ENCODE results near the gene MTHFD1.
"Not testable (repeated sequence)": the region's sequence is repeated elsewhere in the genome, so short reads cannot be mapped to it uniquely, and the experiment has no call there.

MTHFD1 gene

GRCh38 chr14:64387782-64388532 is at the start of gene MTHFD1:
Gene MTHFD1, plus strand, starts transcription at chr14:64388353. Its CDS starts 75 bp downstream, at chr14:64388428.
- peak; percentile 95 for DNase-seq (ENCODE audit: low spot score)

DNA sequence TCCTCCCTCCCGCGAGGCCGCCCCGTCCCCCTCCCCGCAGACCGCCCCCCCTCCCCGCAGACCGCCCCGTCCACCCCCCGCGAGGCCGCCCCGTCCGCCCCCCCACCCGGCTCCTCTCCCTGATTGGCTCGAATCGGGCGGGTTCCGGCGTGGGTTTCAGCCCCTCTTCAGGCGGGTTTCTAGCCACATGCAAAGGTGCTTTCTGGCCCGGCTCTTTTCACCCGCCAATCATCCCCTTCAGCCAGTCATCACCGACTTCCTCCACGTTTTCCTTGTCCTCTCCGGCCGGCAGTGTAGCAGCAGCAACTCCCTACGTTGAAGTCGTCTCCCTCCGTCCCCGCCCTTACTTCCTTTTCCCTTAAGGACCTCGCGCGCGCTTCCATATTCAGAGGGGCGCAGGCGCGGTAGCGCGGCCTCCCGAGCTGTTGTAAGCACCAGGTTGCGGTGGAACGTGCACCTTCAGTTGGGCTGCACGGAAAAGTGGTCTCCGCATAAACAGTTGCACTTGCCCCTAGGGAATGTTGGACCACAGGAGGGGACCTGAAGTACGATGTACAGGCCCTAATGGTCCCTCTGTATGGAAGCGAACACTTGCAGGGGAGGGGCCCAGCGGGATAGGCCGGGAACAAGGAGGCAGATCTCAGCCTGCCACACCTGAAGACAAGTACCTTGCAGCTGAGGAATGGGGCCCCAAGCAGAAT is 49.4 kb upstream of the MTHFD1 start:
- peak; percentile 19 for DNase-seq (ENCODE audit: low spot score)

DNA sequence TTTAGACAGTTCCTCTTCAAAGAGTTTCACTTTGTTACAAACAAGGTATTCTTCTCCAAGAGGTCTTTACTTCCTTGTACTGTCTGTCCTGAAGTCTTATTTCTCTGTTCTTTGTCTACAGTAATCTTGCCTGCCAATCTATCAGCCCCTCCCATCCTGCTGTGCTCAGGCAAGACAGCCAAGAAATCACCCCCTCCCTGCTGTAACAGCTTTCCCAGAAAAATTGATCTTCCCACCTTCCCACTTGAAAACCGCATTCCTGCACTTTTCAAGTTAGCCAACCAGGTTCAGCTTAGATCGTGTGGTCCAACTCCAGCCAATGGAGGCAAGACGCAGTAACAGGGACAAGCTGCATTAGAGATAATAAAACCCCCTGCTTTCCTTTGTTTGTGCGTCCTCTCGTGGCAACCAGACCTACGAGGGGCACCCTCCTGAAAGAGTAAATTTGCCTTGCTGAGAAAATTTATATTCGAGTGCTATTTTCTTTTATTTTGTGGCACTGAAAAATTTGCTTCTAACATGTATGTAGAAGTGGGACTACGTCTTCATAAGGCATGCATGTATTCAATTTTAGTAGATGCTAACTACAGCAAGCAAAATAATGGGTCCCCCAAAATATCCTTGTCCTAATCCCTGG is 47.5 kb upstream of the MTHFD1 start:
- no peak for DNase-seq (ENCODE audit: low spot score)

DNA sequence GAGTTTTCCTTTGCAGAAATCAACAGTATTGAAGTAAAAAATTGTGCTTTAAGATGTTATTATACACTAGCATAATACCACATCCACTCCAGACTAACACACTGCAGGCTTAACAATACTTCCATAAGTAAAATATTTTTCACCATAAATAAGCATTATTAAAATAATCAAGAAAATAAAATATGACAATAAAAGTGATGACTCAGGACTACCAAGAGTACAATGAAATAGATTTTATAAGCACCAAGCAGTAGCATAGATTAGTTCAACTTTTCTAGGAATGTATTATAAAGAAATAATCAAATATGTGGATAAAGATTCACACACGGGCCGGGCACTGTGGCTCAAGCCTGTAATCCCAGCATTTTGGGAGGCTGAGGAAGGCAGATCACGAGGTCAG is 40.4 kb upstream of the MTHFD1 start:
- no peak for DNase-seq (ENCODE audit: low spot score)

GRCh38 chr14:64349741-64350490 is 38.2 kb upstream of the MTHFD1 start:
- no peak for DNase-seq (ENCODE audit: low spot score)

GRCh38 chr14:64363265-64363846 is 24.8 kb upstream of the MTHFD1 start:
- DNase-seq (ENCODE audit: low spot score): no peak

GRCh38 chr14:64364907-64365306 is 23.2 kb upstream of the MTHFD1 start:
- DNase-seq (ENCODE audit: low spot score): no peak

DNA sequence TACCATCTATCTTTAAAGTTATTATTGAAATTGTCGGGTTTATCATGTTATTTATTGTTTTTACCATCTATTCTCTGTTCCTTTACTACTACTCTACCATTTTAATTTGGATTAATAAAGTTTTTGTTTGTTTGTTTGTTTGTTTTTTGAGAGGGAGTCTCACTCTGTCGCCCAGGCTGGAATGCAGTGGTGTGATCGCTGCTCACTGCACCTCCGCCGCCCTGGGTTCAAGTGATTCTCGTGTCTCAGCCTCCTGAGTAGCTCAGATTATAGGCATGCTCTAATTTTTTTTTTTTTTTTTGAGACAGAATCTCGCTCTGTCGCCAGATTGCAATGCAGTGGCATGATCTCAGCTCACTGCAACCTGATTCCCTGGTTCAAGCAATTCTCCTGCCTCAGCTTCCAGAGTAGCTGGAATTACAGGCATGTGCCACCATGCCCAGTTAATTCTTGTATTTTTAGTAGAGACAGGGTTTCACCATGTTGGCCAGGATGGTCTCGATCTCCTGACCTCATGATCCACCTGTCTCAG is 22.7 kb upstream of the MTHFD1 start:
- DNase-seq (ENCODE audit: low spot score): not testable (repeated sequence)

DNA sequence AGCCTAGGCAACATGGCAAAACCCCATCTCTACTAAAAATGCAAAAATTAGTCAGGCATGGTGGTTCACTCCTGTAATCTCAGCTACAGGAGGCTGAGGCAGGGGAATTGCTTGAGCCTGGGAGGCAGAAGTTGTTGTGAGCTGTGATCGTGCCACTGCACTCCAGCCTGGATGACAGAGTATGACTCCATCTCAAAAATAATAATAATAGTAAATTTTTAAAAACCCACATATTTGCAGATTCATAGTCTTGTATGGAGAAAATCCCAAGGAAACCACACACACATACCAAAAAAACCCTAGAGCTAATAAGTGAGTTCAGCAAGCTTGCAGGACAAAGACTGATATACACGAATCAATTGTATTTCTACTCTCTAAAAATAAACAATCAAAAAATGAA is 19.0 kb upstream of the MTHFD1 start:
- DNase-seq (ENCODE audit: low spot score): no peak

- no peak for DNase-seq (ENCODE audit: low spot score)
Measured at GRCh38 chr14:64387232-64387781, 846 bp upstream of the MTHFD1 start.

DNA sequence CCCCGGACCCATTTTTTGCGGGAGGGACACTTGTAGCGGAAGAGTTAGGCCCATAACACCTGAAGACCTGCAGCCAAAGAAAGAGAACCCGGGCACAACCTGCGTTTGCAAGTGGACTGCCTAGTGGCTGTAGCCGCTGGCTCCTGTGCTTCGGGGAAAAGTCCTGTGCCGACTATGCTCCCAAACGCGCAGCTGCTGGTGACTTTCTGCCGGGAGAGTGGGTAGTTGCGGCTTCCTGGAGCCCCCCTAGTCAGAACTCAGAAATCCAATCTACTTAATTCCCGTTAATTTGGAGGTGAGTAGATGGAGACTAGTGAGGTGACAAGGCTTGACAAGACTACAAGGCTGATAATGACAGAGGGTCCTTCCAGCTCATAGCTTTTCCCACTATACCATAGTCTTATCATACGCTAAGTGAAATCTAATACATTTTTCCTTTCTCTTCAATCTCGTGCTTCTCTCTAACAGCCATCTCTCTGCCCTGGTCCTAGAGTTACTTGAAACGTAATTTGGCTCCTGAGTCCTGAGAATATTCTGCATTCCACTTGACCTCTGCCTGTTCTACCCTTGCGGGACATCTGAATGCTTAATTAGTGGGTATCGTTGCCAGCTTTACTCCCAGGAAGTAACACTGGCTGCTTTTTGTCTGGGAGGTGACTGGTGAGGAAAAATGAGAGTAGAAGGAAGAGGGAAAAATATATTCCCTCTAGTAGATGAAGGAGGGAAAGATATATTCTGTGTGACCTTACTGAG is 556 bp downstream of the MTHFD1 start:
- DNase-seq (ENCODE audit: low spot score): no peak

- DNase-seq (ENCODE audit: low spot score): no peak
Measured at GRCh38 chr14:64391113-64391725, 3.1 kb downstream of the MTHFD1 start.

DNA sequence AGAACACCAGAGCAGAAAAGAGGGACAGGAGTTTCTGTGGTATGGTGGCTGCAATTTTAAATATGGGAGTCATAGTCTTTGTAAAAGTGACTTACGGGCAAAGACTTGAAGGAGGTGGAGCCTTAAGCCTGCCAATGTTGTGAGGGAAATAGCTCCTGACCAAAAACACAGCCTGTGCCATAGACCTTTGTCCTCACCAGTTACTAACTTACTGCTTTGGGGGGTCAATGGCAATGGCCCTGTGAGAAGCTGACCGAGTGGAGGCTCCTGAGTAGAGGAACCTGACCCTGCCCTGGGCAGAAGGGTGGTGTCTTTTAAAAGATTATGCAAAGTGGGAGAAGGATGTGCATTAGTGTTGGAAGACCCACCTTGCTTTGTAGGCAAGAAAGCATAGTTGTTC is 3.8 kb downstream of the MTHFD1 start:
- DNase-seq (ENCODE audit: low spot score): no peak

GRCh38 chr14:64393189-64393726 is 5.1 kb downstream of the MTHFD1 start:
- not testable (repeated sequence) for DNase-seq (ENCODE audit: low spot score)

DNA sequence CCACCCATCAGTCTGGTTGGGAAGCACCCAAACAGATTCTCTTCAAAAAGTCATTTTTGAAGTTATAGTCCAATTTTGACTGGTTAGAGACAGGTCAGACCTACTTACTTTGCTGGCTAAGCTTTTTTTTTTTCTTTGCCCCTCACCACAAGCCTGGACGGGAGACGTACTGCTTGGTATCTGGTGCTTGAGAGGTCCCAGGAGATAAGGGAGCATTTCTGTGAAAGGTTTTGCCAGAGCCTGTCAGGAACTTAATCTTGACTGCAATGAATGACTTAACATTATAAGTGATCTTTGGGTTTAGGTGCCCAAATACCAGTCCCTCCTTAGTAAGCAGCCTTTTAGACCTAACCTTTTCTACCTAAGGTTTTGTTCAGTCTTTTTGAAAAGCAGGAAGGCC is 6.3 kb downstream of the MTHFD1 start:
- DNase-seq (ENCODE audit: low spot score): peak; percentile 66

GRCh38 chr14:64394977-64395633 is 7.0 kb downstream of the MTHFD1 start:
- DNase-seq (ENCODE audit: low spot score): no peak

DNA sequence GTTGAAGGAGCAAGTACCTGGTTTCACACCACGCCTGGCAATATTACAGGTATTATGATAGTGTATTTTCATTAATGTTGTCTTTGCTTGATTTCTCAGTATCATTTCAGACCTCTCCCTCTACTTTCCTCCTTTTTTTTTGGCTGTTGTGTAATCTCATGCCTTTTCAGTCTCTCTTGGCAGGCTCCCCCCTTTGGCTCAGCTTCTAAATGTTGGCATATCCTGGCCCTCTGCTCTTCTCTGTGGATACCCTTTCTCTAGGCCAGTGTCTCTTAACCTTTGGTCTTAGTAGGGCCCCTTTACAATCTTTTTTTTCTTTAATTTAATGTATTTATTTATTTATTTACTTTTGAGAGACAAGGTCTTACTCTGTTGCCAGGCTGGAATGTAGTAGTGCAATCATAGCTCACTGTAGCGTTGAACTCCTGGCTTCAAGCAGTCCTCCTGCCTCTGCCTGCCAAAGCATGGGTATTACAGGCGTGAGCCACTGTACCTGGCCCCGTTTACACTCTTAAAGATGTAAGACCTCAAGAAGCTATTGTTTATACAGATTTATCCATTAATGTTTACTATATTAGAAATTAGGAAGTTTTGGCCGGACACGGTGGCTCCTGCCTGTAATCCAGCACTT is 12.8 kb downstream of the MTHFD1 start:
- no peak for DNase-seq (ENCODE audit: low spot score)

DNA sequence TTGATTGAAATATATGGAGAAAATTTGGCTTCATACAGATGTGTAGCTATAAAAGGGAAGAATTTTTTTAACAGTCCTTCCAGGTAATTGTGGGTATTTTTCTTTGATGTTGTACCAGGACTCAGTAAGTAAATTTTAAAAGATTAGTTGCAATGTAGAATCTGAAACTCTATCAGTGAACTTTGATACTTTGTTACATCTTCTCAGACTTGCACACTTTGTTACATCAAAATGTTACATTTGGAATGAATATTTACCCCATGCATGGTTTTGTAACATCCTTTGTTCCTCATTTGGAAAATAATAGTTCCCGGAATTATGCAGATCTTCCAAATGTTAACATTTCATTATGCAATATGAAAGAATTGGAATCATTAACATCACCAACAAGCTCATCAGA is 13.8 kb downstream of the MTHFD1 start:
- DNase-seq (ENCODE audit: low spot score): no peak

- DNase-seq (ENCODE audit: low spot score): no peak
Measured at GRCh38 chr14:64405295-64405694, 17.1 kb downstream of the MTHFD1 start.

Data from hematopoietic multipotent progenitor cell treated with erythropoietin and hydrocortisone succinate and interleukin-3 and kit ligand, for 15 days (in vitro differentiated cells).